ENCODE measurements around the gene ATP6V1C2. TPM values are rescaled to one million over a fixed set of nuclear protein-coding genes. Genes with fewer than 3 reads are reported as not detected.

The ATP6V1C2 gene
- total RNA-seq, result not detected in 2 replicates

GRCh38 chr2:10721396-10722251 is at the start of gene ATP6V1C2:
ATP6V1C2 (plus strand) TSS chr2:10721630; CDS start chr2:10722850, 1,220 bp downstream.

GRCh38 chr2:10812362-10813162 is 91.1 kb downstream of the ATP6V1C2 start, which contains the start of gene PDIA6:
PDIA6 (minus strand) TSS chr2:10812785; CDS start chr2:10812696, 89 bp downstream.

Other genes with a start within 250 kb of the ATP6V1C2 start
- 21.3 and 24.9 TPM in 2 replicates for gene NOL10, start 31.7 kb upstream of the ATP6V1C2 start, total RNA-seq
- gene PDIA6, start 91.2 kb downstream of the ATP6V1C2 start, total RNA-seq, result 396 and 412 TPM in 2 replicates
- under 0.01 TPM in 1 of 2 replicates, not detected in the other for gene KCNF1, start 190.3 kb downstream of the ATP6V1C2 start, total RNA-seq